Upper lobe of left lung (tissue), 6 donors: ENCODE results near the gene PRKCE. TPM values are rescaled to one million over a fixed set of nuclear protein-coding genes. Genes with fewer than 3 reads are reported as not detected.

Experiments
- ATAC-seq, 2 donors: fragments of 200-7000 bp; cut with Tn5 transposase; one replicate each; pipeline ENCODE4 v1.9.1; 2022; ENCODE audit warnings: mild to moderate bottlenecking in 2 of 2, moderate library complexity in 2 of 2; ENCODE audit not compliant: low FRiP score in 2 of 2
- DNase-seq, 2 donors: peaks; one replicate each; pipeline ENCODE4 v3.0.0-alpha.2; 2019 to 2020
- H3K27ac ChIP-seq, 4 donors: fragments of 200-600 bp; sonication (generic); one replicate each; pipeline ENCODE4 v1.5.1; 2016 to 2019
- H3K27me3 ChIP-seq, 4 donors: fragments of 200-600 bp; sonication (generic); one replicate each; pipeline ENCODE4 v1.5.1; 2017 to 2019
- H3K36me3 ChIP-seq, 4 donors: fragments of 200-600 bp; sonication (generic); one replicate each; pipeline ENCODE4 v1.5.1; 2016 to 2019
- H3K4me1 ChIP-seq, 4 donors: fragments of 200-600 bp; sonication (generic); one replicate each; pipeline ENCODE4 v1.5.1; 2018 to 2019
- H3K4me3 ChIP-seq, 4 donors: fragments of 200-600 bp; sonication (generic); one replicate each; pipeline ENCODE4 v1.5.1; 2017 to 2019; ENCODE audit warnings: mild to moderate bottlenecking in 2 of 4, moderate library complexity in 1 of 4
- H3K9me3 ChIP-seq, 4 donors: fragments of 200-600 bp; sonication (generic); one replicate each; pipeline ENCODE4 v1.5.1; 2018 to 2019
- EP300 ChIP-seq, 4 donors: sonication (generic); formaldehyde crosslinking; IDR thresholded peaks; one replicate each; pipeline ENCODE4 v1.5.1; 2017; ENCODE audit warnings: antibody characterized with exemption in 4 of 4, control low read depth in 2 of 4
- POLR2A ChIP-seq, 4 donors: fragments of 450-650 bp; IDR thresholded peaks; one replicate each; pipeline ENCODE4 v1.5.1; 2016 to 2017; ENCODE audit warnings: antibody characterized with exemption in 4 of 4, mild to moderate bottlenecking in 2 of 4
- POLR2AphosphoS5 ChIP-seq, 2 donors: sonication (generic); formaldehyde crosslinking; IDR thresholded peaks; one replicate each; pipeline ENCODE4 v1.5.1; 2017; ENCODE audit warnings: antibody characterized with exemption in 2 of 2
- WGBS, 2 donors: methylation state at CpG; one replicate each; pipeline ENCODE4 v1.1.5; 2017 to 2018; 5-methylcytosine and 5-hydroxymethylcytosine counted together
- total RNA-seq, 6 donors: library from RNA; depleted of rRNA in 4 of 6; stranded (reverse); fragments of >200 nt in 4 of 6; gene quantifications; one replicate each; pipeline versions ENCODE4 v1.1.0 to v1.2.1, GENCODE V29; 2016 to 2021
- TF ChIP-seq, protein P1 (sequence below), 6 experiments: fragments of 450-650 bp in 4 of 6; fragments of 200-600 bp in 2 of 6; sonication (generic) in 2 of 6; IDR thresholded peaks; one replicate each; pipeline ENCODE4 v1.5.1; 2016 to 2019; ENCODE audit warnings: antibody characterized with exemption in 6 of 6
- donor health status: DM: no; HTN: no; CAD: no; lungs with moderate emphysema.
- donor health status: DM: no; HTN: yes; CAD: no; lungs with severe emphysema.

The PRKCE gene
- total RNA-seq, 6 donors from 2014 or later: 54.9 to 124 (median 75.6) TPM

DNA sequence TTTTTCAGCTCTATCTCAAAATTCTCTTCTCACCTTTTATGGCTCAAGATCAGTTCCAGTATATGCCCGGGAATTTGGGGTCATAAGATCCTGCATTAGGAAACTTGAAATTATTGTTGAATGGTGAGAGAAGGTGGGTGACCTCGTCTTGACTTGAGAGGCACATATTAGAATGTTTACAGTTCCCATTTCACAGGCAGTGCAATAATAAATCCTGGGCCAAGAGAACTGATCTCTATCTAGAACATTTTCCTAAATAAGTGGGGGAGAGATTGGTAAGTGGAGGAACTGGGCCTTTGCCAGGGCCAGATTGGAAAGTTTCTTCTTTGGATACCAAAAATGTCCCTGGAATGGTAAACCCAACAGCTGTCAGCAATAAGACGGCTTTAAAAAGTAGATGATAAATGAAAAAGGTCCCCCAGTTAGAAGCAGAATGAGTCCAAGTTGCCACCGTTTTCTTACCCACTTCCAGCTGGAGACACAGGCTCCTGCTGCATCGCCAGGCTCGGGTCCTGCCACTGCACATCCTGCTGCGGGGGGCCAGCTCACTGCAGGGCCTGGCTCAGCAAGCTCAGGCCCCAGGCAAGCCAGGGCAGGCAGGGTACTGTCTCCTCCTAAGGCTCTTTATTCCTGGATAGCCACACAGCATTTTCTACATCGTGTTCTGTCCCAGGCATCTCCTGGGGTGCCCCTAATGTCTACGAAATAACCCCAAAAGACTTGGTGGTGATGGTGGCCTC, 519.3 kb downstream of the PRKCE start:
- Histone ChIP-seq H3K4me1 (peaks cover 10 to 44% (median 23%) of the 10 kb centered on the region in 4 donors), H3K27ac (peak overlapping the region in 3 of 4 donors; percentile 46 to 74 (median 61)), H3K36me3 (peaks cover 0 to 23% (median 6%) of the 10 kb centered on the region in 4 donors), H3K9me3 (no peaks in the 10 kb centered on the region), H3K27me3 (no peaks in the 10 kb centered on the region), H3K4me3 (no peak overlapping the region)
- TF ChIP-seq EP300 (IDR thresholded peaks at IDR 0.05): no peak
- no peak for TF ChIP-seq POLR2A (IDR thresholded peaks at IDR 0.05)
- no peak for ATAC-seq
- 50 to 72% methylated on average over 7 to 9 of the region's 9 CpGs for WGBS, 2 donors
- DNase-seq: no peak

DNA sequence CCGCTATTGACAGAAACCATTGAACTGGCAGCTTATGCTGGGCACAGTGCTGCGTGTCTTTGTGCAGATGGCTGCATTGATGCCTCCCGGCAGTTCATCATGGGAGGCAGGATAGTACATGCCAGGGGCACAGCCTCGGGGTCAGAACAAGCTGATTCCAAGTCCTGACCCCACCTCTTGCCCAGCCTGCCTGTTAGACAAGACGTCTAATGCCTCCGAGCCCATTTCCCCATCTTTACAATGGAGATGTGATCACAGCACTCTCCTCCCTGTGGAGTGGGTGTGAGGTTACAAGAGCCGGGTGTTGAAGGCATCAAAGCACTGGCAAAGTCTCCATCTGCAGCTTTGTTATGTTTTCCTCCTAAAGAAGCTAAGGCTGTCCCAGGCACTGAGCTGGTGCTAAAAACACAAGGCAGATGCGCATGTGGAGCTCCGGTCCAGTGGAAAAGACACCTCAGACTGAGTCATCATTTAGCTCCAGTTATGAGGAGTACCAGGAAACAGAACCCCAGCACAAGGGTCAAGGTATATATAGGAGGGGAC, 520.0 kb downstream of the PRKCE start:
- Histone ChIP-seq H3K27ac (peak overlapping the region; percentile 49 to 74 (median 60)), H3K9me3 (no peaks in the 10 kb centered on the region), H3K27me3 (no peaks in the 10 kb centered on the region), H3K36me3 (peaks cover 0 to 16% (median 3%) of the 10 kb centered on the region in 4 donors), H3K4me3 (no peak overlapping the region), H3K4me1 (peaks cover 10 to 39% (median 23%) of the 10 kb centered on the region in 4 donors)
- DNase-seq (no peak), ATAC-seq (peak in 1 of 2 donors; percentile 75)
- 74% methylated on average over 9 of the region's 9 CpGs; no CpG with 5 or more reads in 1 of the 2 donors for WGBS, 2 donors
- TF ChIP-seq POLR2A (IDR thresholded peaks at IDR 0.05) (no peak), EP300 (IDR thresholded peaks at IDR 0.05) (no peak), POLR2AphosphoS5 (IDR thresholded peaks at IDR 0.05) (peak; percentile 51 to 70)

GRCh38 chr2:46171996-46172546, 520.6 kb downstream of the PRKCE start:
- WGBS, 2 donors: 90 to 94% methylated on average over 12 to 14 of the region's 14 CpGs
- TF ChIP-seq, protein P1, sequence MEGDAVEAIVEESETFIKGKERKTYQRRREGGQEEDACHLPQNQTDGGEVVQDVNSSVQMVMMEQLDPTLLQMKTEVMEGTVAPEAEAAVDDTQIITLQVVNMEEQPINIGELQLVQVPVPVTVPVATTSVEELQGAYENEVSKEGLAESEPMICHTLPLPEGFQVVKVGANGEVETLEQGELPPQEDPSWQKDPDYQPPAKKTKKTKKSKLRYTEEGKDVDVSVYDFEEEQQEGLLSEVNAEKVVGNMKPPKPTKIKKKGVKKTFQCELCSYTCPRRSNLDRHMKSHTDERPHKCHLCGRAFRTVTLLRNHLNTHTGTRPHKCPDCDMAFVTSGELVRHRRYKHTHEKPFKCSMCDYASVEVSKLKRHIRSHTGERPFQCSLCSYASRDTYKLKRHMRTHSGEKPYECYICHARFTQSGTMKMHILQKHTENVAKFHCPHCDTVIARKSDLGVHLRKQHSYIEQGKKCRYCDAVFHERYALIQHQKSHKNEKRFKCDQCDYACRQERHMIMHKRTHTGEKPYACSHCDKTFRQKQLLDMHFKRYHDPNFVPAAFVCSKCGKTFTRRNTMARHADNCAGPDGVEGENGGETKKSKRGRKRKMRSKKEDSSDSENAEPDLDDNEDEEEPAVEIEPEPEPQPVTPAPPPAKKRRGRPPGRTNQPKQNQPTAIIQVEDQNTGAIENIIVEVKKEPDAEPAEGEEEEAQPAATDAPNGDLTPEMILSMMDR (IDR thresholded peaks at IDR 0.05): no peak
- TF ChIP-seq EP300 (IDR thresholded peaks at IDR 0.05) (no peak), POLR2AphosphoS5 (IDR thresholded peaks at IDR 0.05) (no peak), POLR2A (IDR thresholded peaks at IDR 0.05) (no peak)
- ATAC-seq (no peak), DNase-seq (peak in 1 of 2 donors; percentile 74)
- Histone ChIP-seq H3K27me3 (no peaks in the 10 kb centered on the region), H3K36me3 (peaks cover 0 to 11% (median 3%) of the 10 kb centered on the region in 4 donors), H3K4me1 (peaks cover 10 to 39% (median 21%) of the 10 kb centered on the region in 4 donors), H3K4me3 (no peak overlapping the region), H3K27ac (peak overlapping the region; percentile 49 to 74 (median 60)), H3K9me3 (no peaks in the 10 kb centered on the region)

DNA sequence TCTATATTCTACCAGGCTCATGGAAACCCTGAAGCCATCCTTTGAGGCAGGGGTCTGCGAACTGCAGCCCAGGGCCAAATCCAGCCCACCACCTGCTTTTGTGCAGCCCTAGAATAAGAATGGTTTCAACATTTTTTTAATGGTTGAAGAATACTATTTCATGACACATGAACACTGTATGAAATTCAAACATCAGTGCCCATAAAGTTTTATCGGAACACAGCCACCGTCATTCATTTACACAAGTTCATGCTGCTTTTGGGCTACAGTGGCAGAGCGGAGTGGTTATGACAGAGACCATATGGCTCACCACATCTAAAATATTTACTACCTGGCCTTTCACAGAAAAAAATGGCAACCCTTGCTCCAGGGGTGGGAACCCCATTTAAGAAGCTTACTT, 521.6 kb downstream of the PRKCE start:
- H3K9me3 ChIP-seq: no peaks in the 10 kb centered on the region
- H3K27me3 ChIP-seq: no peaks in the 10 kb centered on the region
- ATAC-seq: no peak
- peak overlapping the region in 2 of 4 donors; percentile 35 to 61 for H3K27ac ChIP-seq
- TF ChIP-seq POLR2A (IDR thresholded peaks at IDR 0.05) (no peak), EP300 (IDR thresholded peaks at IDR 0.05) (no peak), POLR2AphosphoS5 (IDR thresholded peaks at IDR 0.05) (no peak)
- TF ChIP-seq, protein P1 (IDR thresholded peaks at IDR 0.05): no peak
- WGBS, 2 donors: 95 to 96% methylated on average over 4 of the region's 4 CpGs
- no peak overlapping the region for H3K4me3 ChIP-seq
- peaks cover 0 to 8% (median 1%) of the 10 kb centered on the region in 4 donors for H3K36me3 ChIP-seq
- H3K4me1 ChIP-seq: peaks cover 10 to 34% (median 21%) of the 10 kb centered on the region in 4 donors
- no peak for DNase-seq

DNA sequence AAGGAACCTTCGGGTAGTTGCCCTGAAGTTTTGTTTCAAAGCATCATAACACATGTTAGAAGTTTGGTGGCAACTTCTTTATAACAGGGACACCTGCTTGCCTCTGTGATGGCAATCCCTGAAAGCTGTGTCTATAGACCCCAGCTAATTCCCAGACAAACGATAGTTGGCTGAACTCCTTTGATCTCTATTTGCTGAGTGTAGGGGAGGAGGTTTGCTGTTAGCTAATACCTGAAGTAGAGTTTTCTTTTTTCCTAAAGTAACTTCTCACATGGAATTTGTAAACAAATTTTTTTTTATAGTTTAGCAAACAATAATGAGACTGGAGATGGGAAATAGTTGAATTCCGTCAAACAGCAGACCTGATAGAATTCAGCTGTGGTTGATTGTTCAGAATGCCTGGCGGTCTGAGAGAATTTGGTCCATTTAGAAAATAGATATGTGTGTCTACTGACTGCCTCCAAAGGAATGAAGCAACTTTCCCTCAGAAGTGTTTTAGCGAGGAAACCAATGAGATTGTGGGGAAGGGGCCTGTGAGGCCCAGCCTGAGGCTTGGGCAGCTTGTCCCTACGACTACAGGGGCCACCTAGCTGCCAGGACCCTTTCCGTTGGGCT, 522.3 kb downstream of the PRKCE start:
- Histone ChIP-seq H3K4me1 (peaks cover 13 to 35% (median 26%) of the 10 kb centered on the region in 4 donors), H3K27ac (peak overlapping the region in 3 of 4 donors; percentile 24 to 61 (median 35)), H3K4me3 (no peak overlapping the region), H3K27me3 (no peaks in the 10 kb centered on the region), H3K36me3 (peaks cover 0 to 8% (median 0%) of the 10 kb centered on the region in 4 donors), H3K9me3 (no peaks in the 10 kb centered on the region)
- 77 to 80% methylated on average over 7 of the region's 7 CpGs for WGBS, 2 donors
- TF ChIP-seq POLR2AphosphoS5 (IDR thresholded peaks at IDR 0.05) (no peak), EP300 (IDR thresholded peaks at IDR 0.05) (no peak), POLR2A (IDR thresholded peaks at IDR 0.05) (no peak)
- TF ChIP-seq, protein P1 (IDR thresholded peaks at IDR 0.05): no peak
- no peak for ATAC-seq
- no peak for DNase-seq
